SHP77 (cell line): ENCODE measurements around the gene MRPL36.
"Not testable (repeated sequence)": the region's sequence is repeated elsewhere in the genome, so short reads cannot be mapped to it uniquely, and the experiment has no call there.

Experiments used
- DNase-seq, 2 experiments: peaks; one replicate each; lab custom pipeline; 2025; lab: John Stamatoyannopoulos, UW

MRPL36 gene

GRCh38 chr5:1832511-1833250 lies 33.0 kb upstream of the MRPL36 start:
- DNase-seq = no peak

- DNase-seq = no peak
Observed at GRCh38 chr5:1831677-1832313, 32.2 kb upstream of the MRPL36 start.

- no peak for DNase-seq
Observed at GRCh38 chr5:1831257-1831656, 31.6 kb upstream of the MRPL36 start.

GRCh38 chr5:1830571-1831228 lies 31.1 kb upstream of the MRPL36 start:
- no peak for DNase-seq

GRCh38 chr5:1827886-1828397 lies 28.3 kb upstream of the MRPL36 start:
- DNase-seq = no peak

GRCh38 chr5:1827025-1827885 lies 27.6 kb upstream of the MRPL36 start:
- DNase-seq = no peak

GRCh38 chr5:1826235-1826980 lies 26.8 kb upstream of the MRPL36 start:
- no peak for DNase-seq

- DNase-seq = no peak
Observed at GRCh38 chr5:1824903-1825841, 25.5 kb upstream of the MRPL36 start.

GRCh38 chr5:1824109-1824821 lies 24.6 kb upstream of the MRPL36 start:
- DNase-seq = no peak

- no peak for DNase-seq
Observed at GRCh38 chr5:1823381-1824034, 23.9 kb upstream of the MRPL36 start.

- no peak for DNase-seq
Observed at GRCh38 chr5:1821862-1822261, 22.2 kb upstream of the MRPL36 start.

- DNase-seq = no peak
Observed at GRCh38 chr5:1820926-1821325, 21.3 kb upstream of the MRPL36 start.

GRCh38 chr5:1820381-1820780 lies 20.7 kb upstream of the MRPL36 start:
- DNase-seq = no peak

- DNase-seq = no peak
Observed at GRCh38 chr5:1819458-1819857, 19.8 kb upstream of the MRPL36 start.

GRCh38 chr5:1818784-1819183 lies 19.1 kb upstream of the MRPL36 start:
- no peak for DNase-seq

- DNase-seq = no peak
Observed at GRCh38 chr5:1817261-1818043, 17.8 kb upstream of the MRPL36 start.

- not testable (repeated sequence) for DNase-seq
Observed at GRCh38 chr5:1816495-1817089, 17.0 kb upstream of the MRPL36 start.

GRCh38 chr5:1815881-1816292 lies 16.2 kb upstream of the MRPL36 start:
- DNase-seq = no peak
